ENCODE measurements around the gene NDFIP2.
"Not testable (repeated sequence)": the region's sequence is repeated elsewhere in the genome, so short reads cannot be mapped to it uniquely, and the experiment has no call there.

The NDFIP2 gene

DNA sequence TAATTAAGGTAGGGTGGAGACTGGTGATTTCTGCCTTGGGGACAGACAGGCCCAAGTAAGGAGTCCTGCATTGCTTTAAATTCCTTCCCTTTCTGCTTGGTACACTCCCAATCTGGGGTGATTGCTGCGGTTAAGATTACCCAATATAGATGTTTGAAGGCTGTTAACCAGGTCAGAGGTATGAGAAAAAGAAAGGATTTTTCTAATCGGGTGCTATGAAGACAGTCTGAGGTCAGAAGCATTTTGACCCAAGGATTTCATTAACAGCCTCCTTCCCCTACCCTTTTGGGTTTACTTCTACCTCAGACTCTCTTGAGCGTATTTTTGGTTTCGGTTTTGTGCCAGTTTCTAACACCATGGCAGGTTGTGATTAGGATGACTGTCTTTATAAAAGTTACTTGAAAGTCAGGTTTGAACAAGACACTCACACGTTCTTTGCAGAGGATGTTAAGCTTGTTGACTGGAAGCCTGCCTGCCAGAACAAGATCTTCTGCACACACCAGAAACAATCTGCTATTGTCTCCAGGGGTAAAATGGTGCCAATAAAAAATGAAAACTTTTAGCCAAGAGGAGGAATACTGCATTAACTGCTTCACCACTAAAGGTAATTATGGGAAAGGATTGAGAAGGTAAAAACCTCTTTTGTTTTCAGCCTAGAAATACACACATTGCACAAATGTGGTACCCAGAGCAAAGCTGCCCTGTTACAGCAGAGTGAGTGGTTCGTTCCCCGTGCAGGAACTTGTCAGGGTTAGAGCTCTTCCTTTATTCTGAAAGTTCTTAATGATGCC lies 108.8 kb downstream of the NDFIP2 start:
- no peak for FAIRE-seq
- DNase-seq (ENCODE audit: low spot score): no peak

GRCh38 chr13:79590394-79590676 lies 109.4 kb downstream of the NDFIP2 start:
- no peak for FAIRE-seq

GRCh38 chr13:79591493-79591892 lies 110.5 kb downstream of the NDFIP2 start:
- FAIRE-seq: no peak

More at GRCh38 chr13:79590394-79590676, 109.4 kb downstream of the NDFIP2 start:
- no peak for DNase-seq (ENCODE audit: low spot score)

DNA sequence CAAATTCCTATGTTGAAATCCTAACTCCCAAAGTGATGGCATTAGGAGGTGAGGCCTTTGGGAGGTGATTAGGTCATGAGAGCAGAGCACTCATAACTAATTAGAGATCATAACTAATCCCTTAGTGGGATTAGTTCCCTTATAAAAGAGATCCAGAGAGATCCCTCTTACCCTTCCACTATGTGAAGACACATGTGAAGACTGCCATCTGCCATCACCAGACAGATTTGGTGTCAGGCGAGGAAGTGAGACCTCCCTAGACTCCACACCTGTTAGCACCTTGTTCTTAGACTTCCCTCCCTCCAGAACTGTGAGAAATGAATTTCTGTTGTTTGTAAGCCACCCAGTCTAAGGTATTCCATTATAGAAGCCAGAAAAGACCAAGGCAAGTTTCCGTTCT lies 112.2 kb downstream of the NDFIP2 start:
- FAIRE-seq (no peak), DNase-seq (ENCODE audit: low spot score) (no peak)

More at GRCh38 chr13:79591493-79591892, 110.5 kb downstream of the NDFIP2 start:
- DNase-seq (ENCODE audit: low spot score): no peak

DNA sequence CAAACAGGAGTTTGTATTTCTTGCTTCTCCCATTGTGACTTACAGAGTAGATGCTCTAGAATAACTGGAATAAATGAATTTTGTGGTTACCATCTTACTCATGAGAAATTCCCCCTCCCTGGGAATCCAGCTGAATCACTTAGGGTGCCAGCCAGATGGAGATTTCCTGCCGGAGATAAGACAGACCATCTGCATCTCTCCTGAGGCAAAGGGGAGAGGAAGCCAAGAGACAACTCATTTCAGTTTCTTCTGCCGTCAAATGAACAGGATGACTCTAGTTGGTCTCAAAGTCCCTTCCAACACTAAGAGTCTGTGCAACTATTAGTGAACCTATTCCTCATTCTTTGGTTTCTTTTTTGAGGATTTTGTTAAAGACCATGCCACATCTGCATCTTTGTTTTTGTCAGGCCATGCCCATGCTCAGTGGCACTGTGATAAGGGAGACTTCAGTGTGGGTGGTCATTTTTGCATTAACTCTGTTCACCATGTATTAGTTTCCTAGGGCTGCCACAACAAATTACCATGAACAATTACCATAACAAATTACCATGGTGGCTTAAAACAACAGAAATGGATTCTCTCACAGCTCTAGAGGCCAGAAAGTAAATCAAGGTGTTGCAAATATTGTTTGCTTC lies 112.8 kb downstream of the NDFIP2 start:
- DNase-seq (ENCODE audit: low spot score): no peak
- no peak for FAIRE-seq

- not testable (repeated sequence) for DNase-seq (ENCODE audit: low spot score); FAIRE-seq
Observed at GRCh38 chr13:79600146-79600545, 119.2 kb downstream of the NDFIP2 start.

- DNase-seq (ENCODE audit: low spot score) (no peak), FAIRE-seq (no peak)
Observed at GRCh38 chr13:79602936-79603335, 122.0 kb downstream of the NDFIP2 start.

DNA sequence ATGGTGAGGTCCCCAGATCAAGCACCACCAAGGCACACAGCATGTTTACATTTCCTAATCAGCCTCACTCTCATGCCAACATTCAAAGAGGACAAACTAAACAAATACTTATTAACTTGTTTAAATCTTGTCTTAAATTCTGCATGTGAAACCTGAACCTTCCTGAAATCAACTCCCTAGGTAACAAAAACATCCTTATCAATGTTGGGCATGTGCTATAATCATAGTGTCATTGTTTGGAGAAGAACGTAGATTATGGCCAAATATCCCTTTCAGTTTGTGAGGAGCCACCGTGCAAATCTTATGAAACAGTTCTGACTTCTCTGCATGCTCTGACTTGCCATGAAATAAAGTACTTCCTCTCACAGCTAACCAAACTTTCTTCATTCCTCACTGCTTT lies 123.8 kb downstream of the NDFIP2 start:
- FAIRE-seq: no peak
- no peak for DNase-seq (ENCODE audit: low spot score)
